ENCODE measurements around the gene ITPKA. TPM values are rescaled to one million over a fixed set of nuclear protein-coding genes. Genes with fewer than 3 reads are reported as not detected.
"Not testable (repeated sequence)": the region's sequence is repeated elsewhere in the genome, so short reads cannot be mapped to it uniquely, and the experiment has no call there.

ITPKA gene
- total RNA-seq, 6 donors from 2014 or later: 0.30 to 5.2 (median 0.95) TPM; not detected in 2

DNA sequence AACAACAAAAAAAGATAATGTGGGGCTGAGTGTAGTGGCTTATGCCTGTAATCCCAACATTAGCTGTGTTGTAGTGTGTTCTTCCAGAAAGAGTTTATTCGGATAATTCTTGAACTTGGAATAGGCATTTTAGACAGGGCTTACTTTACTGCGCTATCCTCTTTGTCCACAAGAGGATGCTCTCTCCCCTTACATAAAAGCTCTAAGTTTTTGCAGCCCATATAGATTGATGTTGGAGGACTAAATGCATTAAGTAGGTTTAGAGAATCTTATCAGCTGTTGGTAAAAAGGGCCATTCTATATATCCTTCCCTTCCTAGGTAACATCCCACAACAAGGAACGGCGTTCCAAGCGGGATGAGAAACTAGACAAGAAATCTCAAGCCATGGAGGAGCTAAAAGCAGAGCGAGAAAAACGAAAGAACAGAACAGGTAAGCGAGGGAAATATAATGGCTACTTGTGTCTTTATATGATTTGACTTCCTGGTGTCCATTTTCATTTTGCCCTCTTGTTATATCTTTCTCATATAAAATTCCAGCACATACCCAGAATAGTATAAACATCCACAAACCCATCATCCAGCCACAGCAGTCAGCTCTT, 27.8 kb upstream of the ITPKA start:
- TF ChIP-seq POLR2AphosphoS5 (IDR thresholded peaks at IDR 0.05) (no peak), CTCF (IDR thresholded peaks at IDR 0.05) (peak; percentile 43 to 79 (median 63))
- H3K4me3 ChIP-seq: no peak overlapping the region
- WGBS, 2 donors: 85 to 87% methylated on average over 8 of the region's 8 CpGs
- no peaks in the 10 kb centered on the region for H3K4me1 ChIP-seq
- DNase-seq (no peak), ATAC-seq (ENCODE audit: low FRiP score in 2 of 2) (no peak)
- H3K27ac ChIP-seq: no peak overlapping the region
- H3K27me3 ChIP-seq: no peaks in the 10 kb centered on the region
- peaks cover 11 to 84% (median 39%) of the 10 kb centered on the region in 4 donors for H3K36me3 ChIP-seq
- no peaks in the 10 kb centered on the region for H3K9me3 ChIP-seq

DNA sequence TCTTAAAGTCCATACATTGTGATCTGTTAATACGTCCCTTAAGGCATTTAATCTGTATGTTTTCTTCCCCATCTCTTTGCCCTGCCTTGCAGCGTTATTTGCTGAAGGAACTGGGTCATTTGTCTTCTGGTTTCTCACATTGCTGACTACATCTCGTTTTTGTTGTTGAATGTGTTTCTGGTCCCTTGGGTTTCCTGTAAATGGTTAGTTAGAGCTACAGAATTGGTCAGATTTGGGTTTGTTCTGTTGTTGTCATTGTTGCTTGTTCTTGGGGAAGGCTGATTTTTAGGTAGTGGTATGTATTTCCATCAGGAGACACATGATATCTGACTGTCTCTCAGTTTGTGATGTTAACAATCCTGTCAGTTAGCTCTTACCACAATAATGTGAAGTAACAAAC, 27.0 kb upstream of the ITPKA start:
- DNase-seq (no peak), ATAC-seq (ENCODE audit: low FRiP score in 2 of 2) (no peak)
- 69 to 80% methylated on average over 3 of the region's 3 CpGs for WGBS, 2 donors
- Histone ChIP-seq H3K4me3 (no peak overlapping the region), H3K27me3 (no peaks in the 10 kb centered on the region), H3K9me3 (no peaks in the 10 kb centered on the region), H3K4me1 (no peaks in the 10 kb centered on the region), H3K27ac (no peak overlapping the region), H3K36me3 (peaks cover 11 to 87% (median 46%) of the 10 kb centered on the region in 4 donors)
- TF ChIP-seq EP300 (IDR thresholded peaks at IDR 0.05): no peak
- TF ChIP-seq POLR2A (IDR thresholded peaks at IDR 0.05): no peak
- no peak for TF ChIP-seq CTCF (IDR thresholded peaks at IDR 0.05)
- TF ChIP-seq POLR2AphosphoS5 (IDR thresholded peaks at IDR 0.05): no peak

GRCh38 chr15:41469644-41470043, 24.0 kb upstream of the ITPKA start:
- not testable (repeated sequence) for H3K4me1 ChIP-seq; H3K27me3 ChIP-seq; H3K4me3 ChIP-seq; H3K27ac ChIP-seq; DNase-seq; H3K9me3 ChIP-seq; ATAC-seq (ENCODE audit: low FRiP score in 2 of 2)
- H3K36me3 ChIP-seq: peaks cover 12 to 95% (median 70%) of the 10 kb centered on the region in 4 donors
- WGBS, 2 donors: 96 to 97% methylated on average over 6 of the region's 6 CpGs

DNA sequence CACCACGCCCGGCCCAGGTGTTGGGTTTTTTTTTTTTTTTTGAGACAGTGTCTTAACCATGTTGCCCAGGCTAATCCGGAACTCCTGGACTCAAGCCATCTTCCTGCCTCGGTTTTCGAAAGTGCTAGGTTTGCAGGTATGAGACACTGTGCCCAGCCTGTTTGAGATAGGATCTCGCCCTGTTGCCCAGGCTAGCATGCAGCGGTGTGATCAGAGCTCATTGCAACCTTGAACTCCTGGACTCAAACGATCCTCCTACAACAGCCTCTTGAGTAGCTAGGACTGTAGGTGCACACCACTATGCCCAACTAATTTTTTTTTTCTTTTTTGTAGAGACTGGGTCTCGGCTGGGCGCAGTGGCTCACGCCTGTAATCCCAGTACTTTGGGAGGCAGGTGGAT, 20.3 kb upstream of the ITPKA start:
- ATAC-seq (ENCODE audit: low FRiP score in 2 of 2) (no peak), DNase-seq (no peak)
- Histone ChIP-seq H3K36me3 (peaks cover 29 to 96% (median 91%) of the 10 kb centered on the region in 4 donors), H3K4me1 (no peaks in the 10 kb centered on the region), H3K4me3 (no peak overlapping the region), H3K27ac (no peak overlapping the region), H3K9me3 (no peaks in the 10 kb centered on the region), H3K27me3 (no peaks in the 10 kb centered on the region)
- no peak for TF ChIP-seq POLR2AphosphoS5 (IDR thresholded peaks at IDR 0.05)
- TF ChIP-seq CTCF (IDR thresholded peaks at IDR 0.05): no peak
- 95 to 99% methylated on average over 11 of the region's 11 CpGs for whole genome bisulfite sequencing, 2 donors

- H3K27ac ChIP-seq: no peak overlapping the region
- ATAC-seq (ENCODE audit: low FRiP score in 2 of 2) (no peak), DNase-seq (no peak)
- H3K9me3 ChIP-seq: no peaks in the 10 kb centered on the region
- 79 to 93% methylated on average over 8 of the region's 8 CpGs for WGBS, 2 donors
- H3K4me1 ChIP-seq: no peaks in the 10 kb centered on the region
- H3K27me3 ChIP-seq: no peaks in the 10 kb centered on the region
- H3K36me3 ChIP-seq: peaks cover 29 to 98% (median 94%) of the 10 kb centered on the region in 4 donors
- H3K4me3 ChIP-seq: no peak overlapping the region
- TF ChIP-seq POLR2AphosphoS5 (IDR thresholded peaks at IDR 0.05): no peak
- TF ChIP-seq CTCF (IDR thresholded peaks at IDR 0.05): no peak
- TF ChIP-seq POLR2A (IDR thresholded peaks at IDR 0.05): no peak
- TF ChIP-seq EP300 (IDR thresholded peaks at IDR 0.05): no peak
Observed at GRCh38 chr15:41474436-41474835, 19.2 kb upstream of the ITPKA start.

Measured in upper lobe of left lung (tissue), 6 donors.